ENCODE data around the gene STS. TPM values are rescaled to one million over a fixed set of nuclear protein-coding genes. Genes with fewer than 3 reads are reported as not detected.

The STS gene
- total RNA-seq, 1 donor = 6.9 TPM

- DNase-seq (ENCODE audit: low read depth) = peak; percentile 33
- H3K4me3 ChIP-seq (ENCODE audit: low read depth, low read length) = no peak overlapping the region
- TF ChIP-seq CTCF (IDR thresholded peaks at IDR 0.05; ENCODE audit: insufficient read depth, low read depth, low read length) = no peak
Measured at GRCh38 chrX:7133050-7133440, 14.5 kb upstream of the STS start.

DNA sequence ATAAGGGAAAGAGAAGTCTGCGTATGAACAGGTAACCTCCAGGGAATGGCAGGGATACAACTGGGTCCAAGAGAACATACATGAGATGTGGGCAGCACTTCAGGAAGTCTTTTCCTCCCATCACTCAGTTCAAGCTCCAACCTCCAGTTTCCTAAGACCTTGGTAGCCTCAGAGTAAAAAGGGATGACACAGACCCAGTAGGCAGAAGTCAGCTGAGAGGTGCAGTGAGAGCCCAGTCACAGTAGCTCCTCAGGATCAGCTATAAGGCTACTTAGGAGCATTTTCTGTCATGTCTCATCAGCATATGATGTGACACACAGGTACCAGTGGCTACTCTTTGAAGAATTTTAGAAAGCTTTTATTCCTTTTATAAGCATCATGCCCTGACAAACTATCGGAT is 12.5 kb upstream of the STS start:
- no peak for TF ChIP-seq CTCF (IDR thresholded peaks at IDR 0.05; ENCODE audit: insufficient read depth, low read depth, low read length)
- H3K4me3 ChIP-seq (ENCODE audit: low read depth, low read length) = no peak overlapping the region
- no peak for DNase-seq (ENCODE audit: low read depth)

DNA sequence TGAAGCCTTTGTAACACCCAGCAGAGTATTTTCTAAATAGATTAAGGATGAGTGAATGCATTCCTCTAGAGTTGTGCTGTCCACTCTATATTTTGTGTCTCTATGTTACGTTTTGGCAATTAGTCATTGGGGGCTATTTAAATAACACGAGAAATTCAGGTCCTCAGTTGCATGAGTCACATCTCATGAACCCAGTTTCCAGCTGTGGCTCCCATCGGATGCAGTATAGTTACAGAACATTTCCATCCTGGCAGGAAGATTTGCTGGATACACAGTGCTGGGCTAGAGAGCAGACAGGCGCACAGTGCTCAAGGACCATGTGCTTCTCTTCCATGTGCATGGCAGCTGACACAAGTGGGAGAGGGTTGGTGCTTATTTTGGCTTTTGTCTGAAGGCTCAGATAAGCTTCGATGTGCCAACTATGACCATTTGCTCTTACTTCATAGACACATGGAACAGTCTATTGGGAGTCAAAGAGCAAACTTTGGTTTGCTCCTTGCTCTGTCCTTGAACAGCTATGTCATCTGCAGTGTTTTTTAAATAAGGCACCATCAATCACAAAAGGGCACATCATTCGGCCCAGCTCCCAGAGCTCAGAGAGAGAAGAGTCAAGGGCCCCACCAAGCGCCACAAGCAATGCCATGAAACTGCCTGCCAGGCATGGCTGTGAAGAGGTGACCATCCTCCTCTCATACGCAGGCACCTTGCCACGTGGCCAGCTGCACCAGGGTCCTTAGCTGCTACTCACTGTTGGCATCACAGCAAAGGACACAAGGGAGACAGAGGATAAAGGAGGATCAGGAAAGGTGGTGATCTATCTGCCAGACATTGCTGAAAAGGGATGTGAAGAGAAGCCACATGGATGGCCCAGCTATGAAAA is 8.1 kb upstream of the STS start:
- H3K4me3 ChIP-seq (ENCODE audit: low read depth, low read length) = no peak overlapping the region
- no peak for TF ChIP-seq CTCF (IDR thresholded peaks at IDR 0.05; ENCODE audit: insufficient read depth, low read depth, low read length)
- peak; percentile 54 for DNase-seq (ENCODE audit: low read depth)

GRCh38 chrX:7143076-7143475 is 4.4 kb upstream of the STS start:
- no peak for TF ChIP-seq CTCF (IDR thresholded peaks at IDR 0.05; ENCODE audit: insufficient read depth, low read depth, low read length)
- no peak for DNase-seq (ENCODE audit: low read depth)
- no peak overlapping the region for H3K4me3 ChIP-seq (ENCODE audit: low read depth, low read length)

GRCh38 chrX:7143941-7144525 is 3.5 kb upstream of the STS start:
- DNase-seq (ENCODE audit: low read depth) = no peak
- H3K4me3 ChIP-seq (ENCODE audit: low read depth, low read length) = no peak overlapping the region

DNA sequence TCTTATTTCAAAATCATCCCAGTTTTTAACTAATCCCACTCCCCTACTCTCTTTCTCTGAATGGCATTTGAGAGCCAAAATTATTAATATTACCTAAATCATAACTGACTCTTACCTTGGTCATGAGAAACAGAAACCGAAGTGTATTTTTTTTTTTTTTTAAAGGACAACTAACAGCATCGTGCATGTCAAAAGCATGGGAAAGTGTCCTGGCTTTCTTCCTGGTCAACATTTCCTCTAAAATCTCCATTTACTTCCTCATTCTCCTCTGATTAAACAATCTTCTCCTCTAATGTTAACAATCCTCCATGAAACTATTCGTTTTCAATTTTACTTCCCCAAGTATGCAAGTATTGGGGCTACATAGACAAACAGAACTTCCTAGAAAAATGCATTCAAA is 2.1 kb upstream of the STS start:
- no peak for TF ChIP-seq CTCF (IDR thresholded peaks at IDR 0.05; ENCODE audit: insufficient read depth, low read depth, low read length)
- no peak overlapping the region for H3K4me3 ChIP-seq (ENCODE audit: low read depth, low read length)
- DNase-seq (ENCODE audit: low read depth) = peak; percentile 32

More at GRCh38 chrX:7143941-7144525, 3.5 kb upstream of the STS start:
- no peak for TF ChIP-seq CTCF (IDR thresholded peaks at IDR 0.05; ENCODE audit: insufficient read depth, low read depth, low read length)

Measured in fibroblast of villous mesenchyme (primary cell).